Measurements from ENCODE around the gene EXT2.

Gene EXT2

DNA sequence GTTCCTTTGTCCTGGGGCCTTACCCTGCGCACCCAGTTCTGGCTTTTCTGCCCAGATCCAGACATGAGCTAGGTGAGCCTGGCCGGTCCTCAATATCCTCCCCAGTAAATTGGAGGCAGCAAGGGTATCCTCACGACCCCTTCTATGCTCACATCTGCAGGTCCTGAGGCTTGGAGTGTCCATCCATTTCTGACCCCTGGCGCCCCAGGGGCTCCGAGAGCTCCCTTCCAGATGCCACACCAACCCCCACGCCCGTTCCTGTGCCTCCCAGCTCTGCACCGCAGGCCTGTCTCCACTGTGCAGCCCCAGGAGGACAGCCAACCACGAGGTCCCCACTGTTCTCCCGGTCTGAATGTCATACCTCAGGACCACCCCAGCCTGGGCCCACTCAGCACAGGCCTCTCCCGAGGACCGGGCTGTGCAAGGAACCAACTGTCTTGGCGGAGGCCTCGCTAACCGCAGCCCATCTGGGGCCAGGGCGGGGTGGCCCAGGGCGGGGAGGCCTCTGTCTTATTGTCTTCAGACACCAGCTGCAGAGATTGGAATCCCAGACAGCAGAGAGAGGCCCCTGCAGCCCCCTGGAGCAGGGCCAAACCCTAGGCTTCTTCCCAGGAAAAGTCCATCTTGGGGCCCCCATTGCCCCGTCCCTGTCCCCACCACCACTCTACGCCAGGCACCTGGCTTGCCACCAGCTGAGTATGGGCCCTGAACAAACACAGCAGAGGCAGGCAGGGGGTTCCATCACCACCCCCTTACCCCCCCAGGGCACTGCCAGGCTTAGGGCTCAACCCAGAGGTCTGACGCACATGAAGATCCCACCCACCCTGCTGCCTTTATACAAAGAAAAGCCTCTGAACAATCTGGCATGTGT is 175.2 kb downstream of the EXT2 start:
- no peaks in the 10 kb centered on the region for H3K36me3 ChIP-seq (ENCODE audit: control insufficient read depth, low read length)
- H3K4me1 ChIP-seq (ENCODE audit: control insufficient read depth, low read length), result no peaks in the 10 kb centered on the region
- H3K9me2 ChIP-seq (replicated peaks; ENCODE audit: control insufficient read depth, low read length), result no peaks in the 10 kb centered on the region
- no peaks in the 10 kb centered on the region for H3K9me3 ChIP-seq (ENCODE audit: control insufficient read depth, insufficient read depth, low read length)
- no peak for TF ChIP-seq EZH2phosphoT487 (IDR thresholded peaks at IDR 0.05; ENCODE audit: borderline replicate concordance, low read length)
- TF ChIP-seq, protein P1, sequence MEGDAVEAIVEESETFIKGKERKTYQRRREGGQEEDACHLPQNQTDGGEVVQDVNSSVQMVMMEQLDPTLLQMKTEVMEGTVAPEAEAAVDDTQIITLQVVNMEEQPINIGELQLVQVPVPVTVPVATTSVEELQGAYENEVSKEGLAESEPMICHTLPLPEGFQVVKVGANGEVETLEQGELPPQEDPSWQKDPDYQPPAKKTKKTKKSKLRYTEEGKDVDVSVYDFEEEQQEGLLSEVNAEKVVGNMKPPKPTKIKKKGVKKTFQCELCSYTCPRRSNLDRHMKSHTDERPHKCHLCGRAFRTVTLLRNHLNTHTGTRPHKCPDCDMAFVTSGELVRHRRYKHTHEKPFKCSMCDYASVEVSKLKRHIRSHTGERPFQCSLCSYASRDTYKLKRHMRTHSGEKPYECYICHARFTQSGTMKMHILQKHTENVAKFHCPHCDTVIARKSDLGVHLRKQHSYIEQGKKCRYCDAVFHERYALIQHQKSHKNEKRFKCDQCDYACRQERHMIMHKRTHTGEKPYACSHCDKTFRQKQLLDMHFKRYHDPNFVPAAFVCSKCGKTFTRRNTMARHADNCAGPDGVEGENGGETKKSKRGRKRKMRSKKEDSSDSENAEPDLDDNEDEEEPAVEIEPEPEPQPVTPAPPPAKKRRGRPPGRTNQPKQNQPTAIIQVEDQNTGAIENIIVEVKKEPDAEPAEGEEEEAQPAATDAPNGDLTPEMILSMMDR (IDR thresholded peaks at IDR 0.05; ENCODE audit: low read depth, low read length, poor library complexity, severe bottlenecking), result no peak
- H3K4me3 ChIP-seq (ENCODE audit: low read length), result no peak overlapping the region
- no peaks in the 10 kb centered on the region for H3K79me2 ChIP-seq (ENCODE audit: control insufficient read depth, low read length)
- no peaks in the 10 kb centered on the region for H3K27me3 ChIP-seq (ENCODE audit: control insufficient read depth, low read length)
- no peak overlapping the region for H3K4me2 ChIP-seq (ENCODE audit: low read length)
- H3F3A ChIP-seq (ENCODE audit: control insufficient read depth, insufficient read depth), result no peaks in the 10 kb centered on the region
- H4K20me1 ChIP-seq (ENCODE audit: control insufficient read depth, insufficient read depth, low read depth, low read length), result no peaks in the 10 kb centered on the region
- H3K27ac ChIP-seq (ENCODE audit: low read depth, low read length), result no peak overlapping the region

- Histone ChIP-seq H3K4me3 (ENCODE audit: low read length) (no peak overlapping the region), H3K4me1 (ENCODE audit: control insufficient read depth, low read length) (no peaks in the 10 kb centered on the region)
Measured at GRCh38 chr11:44271286-44271685, 175.8 kb downstream of the EXT2 start.

GRCh38 chr11:44274404-44274803 is 178.9 kb downstream of the EXT2 start:
- Histone ChIP-seq H3F3A (ENCODE audit: control insufficient read depth, insufficient read depth) (no peaks in the 10 kb centered on the region), H3K4me2 (ENCODE audit: low read length) (no peak overlapping the region), H3K36me3 (ENCODE audit: control insufficient read depth, low read length) (no peaks in the 10 kb centered on the region), H3K9me2 (replicated peaks; ENCODE audit: control insufficient read depth, low read length) (no peaks in the 10 kb centered on the region), H3K27ac (ENCODE audit: low read depth, low read length) (no peak overlapping the region), H4K20me1 (ENCODE audit: control insufficient read depth, insufficient read depth, low read depth, low read length) (no peaks in the 10 kb centered on the region), H3K9me3 (ENCODE audit: control insufficient read depth, insufficient read depth, low read length) (no peaks in the 10 kb centered on the region), H3K27me3 (ENCODE audit: control insufficient read depth, low read length) (no peaks in the 10 kb centered on the region), H3K79me2 (ENCODE audit: control insufficient read depth, low read length) (no peaks in the 10 kb centered on the region), H3K4me1 (ENCODE audit: control insufficient read depth, low read length) (no peaks in the 10 kb centered on the region), H3K4me3 (ENCODE audit: low read length) (no peak overlapping the region)
- no peak for TF ChIP-seq EZH2phosphoT487 (IDR thresholded peaks at IDR 0.05; ENCODE audit: borderline replicate concordance, low read length)
- TF ChIP-seq, protein P1 (IDR thresholded peaks at IDR 0.05; ENCODE audit: low read depth, low read length, poor library complexity, severe bottlenecking), result no peak

More at GRCh38 chr11:44271286-44271685, 175.8 kb downstream of the EXT2 start:
- no peaks in the 10 kb centered on the region for H3F3A ChIP-seq (ENCODE audit: control insufficient read depth, insufficient read depth)
- H4K20me1 ChIP-seq (ENCODE audit: control insufficient read depth, insufficient read depth, low read depth, low read length), result no peaks in the 10 kb centered on the region
- H3K9me2 ChIP-seq (replicated peaks; ENCODE audit: control insufficient read depth, low read length), result no peaks in the 10 kb centered on the region
- no peak overlapping the region for H3K4me2 ChIP-seq (ENCODE audit: low read length)
- no peaks in the 10 kb centered on the region for H3K79me2 ChIP-seq (ENCODE audit: control insufficient read depth, low read length)
- H3K36me3 ChIP-seq (ENCODE audit: control insufficient read depth, low read length), result no peaks in the 10 kb centered on the region
- H3K9me3 ChIP-seq (ENCODE audit: control insufficient read depth, insufficient read depth, low read length), result no peaks in the 10 kb centered on the region
- H3K27ac ChIP-seq (ENCODE audit: low read depth, low read length), result no peak overlapping the region
- H3K27me3 ChIP-seq (ENCODE audit: control insufficient read depth, low read length), result no peaks in the 10 kb centered on the region
- TF ChIP-seq, protein P1 (IDR thresholded peaks at IDR 0.05; ENCODE audit: low read depth, low read length, poor library complexity, severe bottlenecking), result no peak
- TF ChIP-seq EZH2phosphoT487 (IDR thresholded peaks at IDR 0.05; ENCODE audit: borderline replicate concordance, low read length), result no peak

Data from DOHH2 (cell line).